GM18526 (cell line): ENCODE data around the gene SEC24B.

Experiments
- POLR2A ChIP-seq: IDR thresholded peaks from 3 replicates; pipeline ENCODE4 v1.6.1; 2011; ENCODE audit not compliant: insufficient read length; ENCODE audit errors: extremely low read depth

Gene SEC24B

GRCh38 chr4:109559625-109559982, 126.0 kb downstream of the SEC24B start:
- TF ChIP-seq POLR2A = no peak

GRCh38 chr4:109559983-109560686, 126.5 kb downstream of the SEC24B start, which contains the start of gene MCUB:
Gene MCUB, plus strand, starts transcription at chr4:109560246. Its CDS starts 92 bp downstream, at chr4:109560338.
- TF ChIP-seq POLR2A = peak; percentile 67

GRCh38 chr4:109560687-109561461, 127.3 kb downstream of the SEC24B start:
- peak; percentile 35 for TF ChIP-seq POLR2A

- no peak for TF ChIP-seq POLR2A
These were observed 129.0 kb downstream of the SEC24B start for GRCh38 chr4:109562457-109563239.

GRCh38 chr4:109571494-109571893, 137.9 kb downstream of the SEC24B start:
- no peak for TF ChIP-seq POLR2A

GRCh38 chr4:109572154-109572553, 138.5 kb downstream of the SEC24B start:
- TF ChIP-seq POLR2A = no peak

GRCh38 chr4:109574443-109574850, 140.8 kb downstream of the SEC24B start:
- no peak for TF ChIP-seq POLR2A

GRCh38 chr4:109574931-109575804, 141.6 kb downstream of the SEC24B start:
- TF ChIP-seq POLR2A = no peak

- TF ChIP-seq POLR2A = no peak
These were observed 142.8 kb downstream of the SEC24B start for GRCh38 chr4:109576462-109576861.

GRCh38 chr4:109578846-109579245, 145.2 kb downstream of the SEC24B start:
- no peak for TF ChIP-seq POLR2A

GRCh38 chr4:109588176-109588575, 154.6 kb downstream of the SEC24B start:
- no peak for TF ChIP-seq POLR2A

GRCh38 chr4:109589119-109589518, 155.5 kb downstream of the SEC24B start:
- no peak for TF ChIP-seq POLR2A

GRCh38 chr4:109589605-109590004, 156.0 kb downstream of the SEC24B start:
- TF ChIP-seq POLR2A = no peak
